Stimulated activated CD4-positive, alpha-beta T cell treated with anti-CD3 and anti-CD28 coated beads, Interleukin-1b, Interleukin-23, amount 100 ng/mL, for 1 hour (primary cell): ENCODE data around the gene PRDM16.

Experiments used
- DNase-seq, 2 donors: peaks; one replicate each; pipeline ENCODE4 v3.0.0-alpha.2; 2020; ENCODE audit warnings: low read depth in 2 of 2

PRDM16 gene

DNA sequence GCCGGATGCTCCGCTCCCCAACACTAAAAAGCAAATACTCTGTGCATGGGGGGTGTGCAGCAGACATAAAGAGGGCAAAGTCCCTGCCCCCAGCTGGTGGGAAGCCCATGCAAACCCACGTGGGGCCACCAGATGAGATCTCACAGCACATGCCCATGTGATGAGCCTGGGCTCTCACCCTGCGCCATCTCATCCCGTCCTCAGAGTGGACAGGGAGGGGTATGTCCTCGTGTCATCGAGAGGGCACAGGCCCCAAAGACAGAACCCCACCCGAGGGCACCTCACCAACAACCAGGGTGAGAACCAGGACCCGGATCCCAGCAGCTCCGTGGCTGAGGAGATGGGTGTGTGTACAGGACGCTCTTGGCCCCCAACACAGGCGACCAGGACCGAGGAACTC lies 360.3 kb downstream of the PRDM16 start:
- no peak for DNase-seq

- no peak for DNase-seq
These were observed 360.8 kb downstream of the PRDM16 start for GRCh38 chr1:3429766-3430165.

DNA sequence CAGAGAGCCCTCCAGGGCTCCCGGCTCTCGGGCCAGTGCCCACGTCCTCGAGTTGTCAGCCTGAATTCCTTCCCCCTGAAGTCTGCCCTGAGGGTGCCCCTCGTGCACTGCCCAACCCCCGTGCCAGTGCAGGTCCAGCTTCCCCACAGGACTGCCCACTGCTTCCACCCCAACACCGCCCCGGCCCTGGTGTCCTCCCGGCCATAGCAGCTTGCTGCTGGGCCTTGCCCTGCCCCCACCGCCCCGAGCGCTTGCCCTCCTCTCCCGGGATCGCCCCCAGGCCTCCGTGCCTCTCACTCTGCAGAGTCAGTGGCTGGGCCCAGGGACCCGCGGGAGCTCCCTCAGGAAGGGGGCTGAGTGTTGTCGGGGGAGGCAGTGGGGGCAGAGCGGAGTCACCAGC lies 361.4 kb downstream of the PRDM16 start:
- no peak for DNase-seq

DNA sequence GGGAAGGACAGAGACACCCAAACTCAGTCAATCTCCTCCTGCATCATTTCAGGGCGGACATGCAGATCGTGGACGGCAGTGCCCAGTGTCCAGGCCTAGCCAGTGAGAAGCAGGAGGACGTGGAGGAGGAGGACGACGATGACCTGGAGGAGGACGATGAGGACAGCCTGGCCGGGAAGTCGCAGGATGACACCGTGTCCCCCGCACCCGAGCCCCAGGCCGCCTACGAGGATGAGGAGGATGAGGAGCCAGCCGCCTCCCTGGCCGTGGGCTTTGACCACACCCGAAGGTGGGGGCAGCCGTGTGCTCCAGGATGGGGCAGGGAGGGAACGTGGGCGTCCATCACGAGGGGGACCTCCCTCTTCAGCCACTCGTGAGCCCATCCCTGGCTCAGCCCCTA lies 361.8 kb downstream of the PRDM16 start:
- DNase-seq, result no peak

- no peak for DNase-seq
These were observed 362.3 kb downstream of the PRDM16 start for GRCh38 chr1:3431266-3431665.

GRCh38 chr1:3431686-3432085 lies 362.7 kb downstream of the PRDM16 start:
- DNase-seq, result no peak

- no peak for DNase-seq
These were observed 363.3 kb downstream of the PRDM16 start for GRCh38 chr1:3432306-3432705.

- DNase-seq, result no peak
These were observed 364.1 kb downstream of the PRDM16 start for GRCh38 chr1:3433076-3433475.

- no peak for DNase-seq
These were observed 364.8 kb downstream of the PRDM16 start for GRCh38 chr1:3433596-3434320.

- no peak for DNase-seq
These were observed 365.6 kb downstream of the PRDM16 start for GRCh38 chr1:3434406-3435110.

DNA sequence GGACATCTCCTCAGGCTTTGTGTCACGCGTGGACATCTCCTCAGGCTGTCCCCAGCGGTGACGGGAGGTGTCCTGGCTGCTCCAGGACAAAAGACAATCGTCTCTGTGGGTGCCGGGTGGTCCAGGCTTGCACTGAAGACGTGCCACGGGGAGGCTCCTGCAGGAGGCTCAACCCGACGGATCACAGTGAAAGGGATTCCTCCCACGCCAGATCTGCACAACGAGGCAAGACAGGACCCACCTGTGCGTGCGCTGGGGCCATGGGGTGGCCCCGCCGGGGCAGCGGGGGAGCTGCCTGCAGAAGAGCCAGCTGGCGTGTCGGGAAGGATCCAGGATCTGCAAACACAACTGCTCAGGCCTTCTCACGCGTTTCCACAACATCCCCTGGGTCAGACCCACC lies 366.7 kb downstream of the PRDM16 start:
- no peak for DNase-seq

DNA sequence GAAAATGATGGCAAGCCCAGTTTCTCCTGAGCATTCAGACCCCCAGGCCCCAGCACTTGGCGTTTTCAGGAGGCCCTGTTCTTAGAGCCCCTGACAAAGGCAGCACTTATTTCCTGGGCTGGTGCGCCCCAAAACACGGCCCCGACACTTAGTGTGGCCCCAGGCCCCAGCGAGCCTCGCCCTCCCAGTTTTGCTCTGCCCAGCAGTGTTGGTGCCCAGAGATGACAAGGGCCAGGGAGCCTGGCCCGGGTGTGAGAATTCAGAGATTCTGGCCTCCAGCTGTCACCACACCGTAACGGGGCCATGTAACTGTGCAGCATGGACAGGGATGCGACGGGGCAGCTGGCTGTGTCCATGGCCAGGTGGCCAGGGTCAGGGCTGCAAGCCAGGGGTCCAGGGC lies 367.4 kb downstream of the PRDM16 start:
- no peak for DNase-seq

GRCh38 chr1:3436901-3437300 lies 367.9 kb downstream of the PRDM16 start:
- DNase-seq, result no peak

- DNase-seq, result no peak
These were observed 369.7 kb downstream of the PRDM16 start for GRCh38 chr1:3438661-3439180.

GRCh38 chr1:3439346-3440299 lies 370.6 kb downstream of the PRDM16 start:
- DNase-seq, result no peak

- no peak for DNase-seq
These were observed 371.3 kb downstream of the PRDM16 start for GRCh38 chr1:3440300-3440681.

DNA sequence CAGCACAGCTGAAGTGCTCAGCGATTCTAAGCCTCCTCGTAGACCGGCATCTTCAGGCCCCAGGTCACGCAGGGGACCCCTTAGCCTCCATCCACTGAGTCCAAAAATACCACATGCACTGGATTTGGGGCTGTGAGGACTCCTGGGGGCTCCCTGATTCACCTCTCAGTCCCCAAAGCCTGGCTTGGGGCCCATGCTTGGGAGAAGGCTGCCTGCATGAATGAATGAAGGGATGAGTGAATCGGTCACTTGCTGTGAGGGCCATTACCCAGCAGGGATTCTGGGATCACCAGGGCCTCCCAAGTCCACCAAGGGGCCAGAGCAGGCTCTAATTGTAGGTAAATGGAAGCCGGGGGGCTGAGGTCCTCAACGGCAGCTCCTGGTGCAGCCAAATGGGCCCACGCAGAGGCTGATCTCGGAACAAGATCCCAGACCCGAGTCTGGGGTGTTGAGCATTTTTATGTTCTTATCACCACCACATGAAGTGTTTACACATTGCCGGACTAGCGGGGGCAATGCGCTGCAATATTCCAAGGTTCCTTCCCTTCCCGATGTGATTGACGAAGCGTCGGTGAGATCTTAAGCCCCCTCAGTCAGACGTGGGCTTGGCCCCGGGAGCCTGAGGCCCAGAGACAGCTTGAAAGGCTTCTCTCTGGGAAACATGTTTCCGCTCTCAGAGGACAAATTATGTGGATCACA lies 371.9 kb downstream of the PRDM16 start:
- no peak for DNase-seq

- no peak for DNase-seq
These were observed 372.4 kb downstream of the PRDM16 start for GRCh38 chr1:3441410-3441847.

DNA sequence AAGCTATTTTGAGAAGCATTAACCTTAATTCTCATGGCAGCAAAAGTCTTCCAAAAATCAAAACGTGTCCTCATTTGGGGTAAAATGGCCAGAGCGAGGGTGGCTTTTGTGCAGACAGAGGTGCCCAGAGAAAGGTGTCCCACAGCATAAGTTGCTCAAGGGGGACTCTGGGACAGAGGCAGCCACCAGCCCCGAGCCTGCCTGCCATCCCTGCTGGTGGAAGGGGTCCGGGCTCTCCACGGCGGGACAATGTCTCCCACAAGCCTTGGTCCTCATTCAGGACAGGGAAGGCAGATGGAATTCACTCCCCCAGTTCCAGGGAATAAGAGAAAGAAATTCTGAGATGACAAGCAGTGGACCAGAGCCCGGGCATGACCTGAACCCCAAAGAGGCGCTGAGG lies 372.9 kb downstream of the PRDM16 start:
- no peak for DNase-seq

- no peak for DNase-seq
These were observed 373.3 kb downstream of the PRDM16 start for GRCh38 chr1:3442331-3442730.

DNA sequence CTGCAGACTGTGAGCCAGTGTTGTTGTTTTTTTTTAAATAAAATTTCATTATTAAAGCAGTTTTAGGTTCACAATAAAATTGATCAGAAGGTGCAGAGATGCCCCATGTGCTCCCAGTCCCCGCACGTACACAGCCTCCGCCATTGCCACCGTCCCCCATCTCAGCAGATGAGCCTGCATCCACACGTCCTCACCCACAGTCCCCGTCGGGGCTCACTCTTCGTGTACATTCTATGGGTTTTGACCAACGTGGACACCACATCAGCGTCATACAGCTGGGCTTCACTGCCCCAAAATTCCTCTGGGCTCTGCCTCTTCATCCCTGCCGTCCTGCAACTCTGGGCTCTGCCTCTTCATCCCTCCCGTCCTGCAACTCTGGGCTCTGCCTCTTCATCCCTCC lies 373.9 kb downstream of the PRDM16 start:
- no peak for DNase-seq

GRCh38 chr1:3443807-3444206 lies 374.8 kb downstream of the PRDM16 start:
- no peak for DNase-seq
